HG02678 (cell line): ENCODE data around the gene ART1.
"Not testable (repeated sequence)": the region's sequence is repeated elsewhere in the genome, so short reads cannot be mapped to it uniquely, and the experiment has no call there.

Experiments
- ATAC-seq: cut with Tn5 transposase; IDR thresholded peaks from one replicate; pipeline ENCODE4 v1.9.1; 2021; ENCODE audit warnings: mild to moderate bottlenecking, moderate library complexity; ENCODE audit not compliant: unreplicated experiment

The ART1 gene

GRCh38 chr11:3631331-3631730, 13.6 kb upstream of the ART1 start:
- ATAC-seq, result no peak

GRCh38 chr11:3632070-3632660, 12.8 kb upstream of the ART1 start:
- no peak for ATAC-seq

GRCh38 chr11:3635641-3636375, 9.1 kb upstream of the ART1 start:
- no peak for ATAC-seq

- ATAC-seq, result no peak
Observed at GRCh38 chr11:3637201-3637600, 7.7 kb upstream of the ART1 start.

GRCh38 chr11:3638513-3638912, 6.4 kb upstream of the ART1 start:
- ATAC-seq, result no peak

- no peak for ATAC-seq
Observed at GRCh38 chr11:3639841-3640240, 5.1 kb upstream of the ART1 start.

- ATAC-seq, result no peak
Observed at GRCh38 chr11:3641191-3641590, 3.7 kb upstream of the ART1 start.

- ATAC-seq, result no peak
Observed at GRCh38 chr11:3641701-3642070, 3.2 kb upstream of the ART1 start, which contains the start of gene ART5. Gene ART5 (minus strand): TSS chr11:3641992. CDS start chr11:3641862, 130 bp downstream.

GRCh38 chr11:3642071-3642951, 2.6 kb upstream of the ART1 start:
- no peak for ATAC-seq

GRCh38 chr11:3643102-3643546, 1.8 kb upstream of the ART1 start:
- ATAC-seq, result not testable (repeated sequence)

- ATAC-seq, result no peak
Observed at GRCh38 chr11:3645552-3645951, 624 bp downstream of the ART1 start.

GRCh38 chr11:3648843-3649242, 3.9 kb downstream of the ART1 start:
- not testable (repeated sequence) for ATAC-seq

GRCh38 chr11:3649374-3649773, 4.4 kb downstream of the ART1 start:
- not testable (repeated sequence) for ATAC-seq

- not testable (repeated sequence) for ATAC-seq
Observed at GRCh38 chr11:3652514-3652913, 7.6 kb downstream of the ART1 start.

GRCh38 chr11:3655547-3655946, 10.6 kb downstream of the ART1 start:
- no peak for ATAC-seq

- ATAC-seq, result not testable (repeated sequence)
Observed at GRCh38 chr11:3657331-3657730, 12.4 kb downstream of the ART1 start.

GRCh38 chr11:3658252-3658651, 13.3 kb downstream of the ART1 start:
- no peak for ATAC-seq

- ATAC-seq, result no peak
Observed at GRCh38 chr11:3659595-3660515, 14.9 kb downstream of the ART1 start.

GRCh38 chr11:3660960-3661359, 16.0 kb downstream of the ART1 start:
- no peak for ATAC-seq

- no peak for ATAC-seq
Observed at GRCh38 chr11:3662856-3663255, 17.9 kb downstream of the ART1 start.
